ENCODE results near the gene PPM1M. TPM values are rescaled to one million over a fixed set of nuclear protein-coding genes. Genes with fewer than 3 reads are reported as not detected.
"Not testable (repeated sequence)": the region's sequence is repeated elsewhere in the genome, so short reads cannot be mapped to it uniquely, and the experiment has no call there.

PPM1M gene
- total RNA-seq, 2 experiments from 2014 or later, result 94.3 to 100 TPM

- Mint-ChIP-seq H3K27me3 (no peaks in the 10 kb centered on the region), H3K36me3 (ENCODE audit: low read depth) (peaks cover 58% of the 10 kb centered on the region), H3K4me1 (ENCODE audit: low read depth) (peaks cover 49% of the 10 kb centered on the region), H3K27ac (peak overlapping the region; percentile 96), H3K9me3 (no peaks in the 10 kb centered on the region), H3K4me3 (peak overlapping the region; percentile 99)
- ChIA-PET CTCF (interaction anchor here (0.9 to 10.1 kb wide), 14 partner anchors 11 to 297 kb away, joined by 3 to 93 read pairs (median 7); partner anchors contain the start of genes TLR9 and TWF2), POLR2A (interaction anchor here (0.8 to 31.0 kb wide), 12 partner anchors 9 to 288 kb away, joined by 3 to 949 read pairs (median 5); partner anchors contain the start of genes GLYCTK, PPM1M, RPL29 and TLR9)
- DNase-seq (no peak), ATAC-seq (no peak)
- intact Hi-C loops (cut with micrococcal nuclease), result loop anchor here (2.0 kb wide), 1 partner anchor 41 kb away; the partner anchor contains the start of gene TWF2
- TF ChIP-seq CTCF (IDR thresholded peaks at IDR 0.05), result no peak
Measured at GRCh38 chr3:52279596-52279995, 34.0 kb downstream of the PPM1M start.

DNA sequence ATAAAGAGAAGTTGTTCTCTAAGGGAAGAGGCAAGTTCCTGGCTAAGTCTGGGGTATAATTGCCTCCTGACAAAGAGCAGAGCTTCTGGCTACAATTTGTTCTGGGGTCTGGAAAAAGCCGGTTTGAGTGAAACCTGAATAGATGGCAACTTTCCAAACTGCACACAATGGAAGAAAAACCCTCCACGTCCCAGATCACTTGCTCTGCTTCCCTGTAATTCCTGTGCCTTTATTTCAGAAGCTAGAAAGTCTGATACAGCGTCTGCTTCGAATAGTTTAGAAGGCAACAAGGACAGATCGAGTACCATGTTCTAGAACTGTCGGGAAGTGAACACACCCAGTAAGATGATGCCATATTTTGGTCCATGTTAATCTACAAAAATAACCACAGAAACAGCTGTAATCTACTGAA is 34.5 kb downstream of the PPM1M start:
- no peaks in the 10 kb centered on the region for H3K27me3 Mint-ChIP-seq
- H3K27ac Mint-ChIP-seq, result peak overlapping the region; percentile 96
- DNase-seq, result no peak
- H3K4me1 Mint-ChIP-seq (ENCODE audit: low read depth), result peaks cover 51% of the 10 kb centered on the region
- H3K36me3 Mint-ChIP-seq (ENCODE audit: low read depth), result peaks cover 54% of the 10 kb centered on the region
- H3K4me3 Mint-ChIP-seq, result peak overlapping the region; percentile 99
- POLR2A ChIA-PET, result interaction anchor here (0.7 to 31.0 kb wide), 9 partner anchors 8 to 127 kb away, joined by 3 to 949 read pairs (median 5); partner anchors contain the start of genes GLYCTK, PPM1M, TLR9 and TWF2
- intact Hi-C loops (cut with micrococcal nuclease), result no loop called here
- no peak for TF ChIP-seq CTCF (IDR thresholded peaks at IDR 0.05)
- no peaks in the 10 kb centered on the region for H3K9me3 Mint-ChIP-seq
- no peak for ATAC-seq
- CTCF ChIA-PET, result interaction anchor here (0.9 to 10.1 kb wide), 10 partner anchors 10 to 60 kb away, joined by 3 to 93 read pairs (median 12); partner anchors contain the start of genes TLR9 and TWF2

DNA sequence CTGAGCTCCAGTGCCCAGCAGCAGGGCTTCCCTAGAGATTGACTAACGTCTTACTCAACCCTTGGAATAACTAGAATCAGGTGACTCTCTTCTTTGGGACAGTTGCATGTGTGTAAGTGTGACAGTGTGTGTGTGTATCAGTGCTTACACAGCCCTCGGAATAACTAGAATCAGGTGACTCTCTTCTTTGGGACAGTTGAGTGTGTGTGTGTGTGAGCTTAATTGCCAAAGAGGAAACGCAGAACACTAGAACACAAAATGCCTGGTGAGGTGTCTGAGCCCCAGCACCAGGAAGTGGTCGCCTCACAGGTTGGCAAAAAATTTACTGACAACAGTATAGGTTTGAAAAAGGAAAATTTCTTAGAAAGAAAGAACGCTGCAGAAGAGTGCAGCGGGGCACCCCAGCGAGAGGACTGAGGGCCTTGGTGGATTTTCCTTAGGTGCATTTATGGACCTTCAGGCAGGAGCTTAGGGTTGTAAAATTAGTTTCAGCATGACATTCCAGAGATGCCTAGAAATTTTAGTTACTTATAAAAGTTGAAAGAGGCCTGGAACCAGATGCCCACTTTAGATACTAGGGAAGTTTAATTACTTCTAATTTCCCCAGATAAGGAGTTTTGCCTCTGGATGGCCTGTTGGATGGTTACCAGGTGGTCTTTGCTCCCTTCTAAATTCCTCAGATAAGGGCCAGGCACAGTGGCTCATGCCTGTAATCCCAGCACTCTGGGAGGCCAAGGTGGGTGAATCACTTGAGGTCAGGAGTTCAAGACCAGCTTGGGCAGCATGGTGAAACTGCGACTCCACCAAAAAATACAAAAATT is 36.6 kb downstream of the PPM1M start:
- POLR2A ChIA-PET, result interaction anchor here (0.7 to 31.0 kb wide), 8 partner anchors 9 to 430 kb away, joined by 3 to 949 read pairs (median 4); partner anchors contain the start of genes NISCH, PPM1M, TLR9 and TWF2
- Mint-ChIP-seq H3K27me3 (no peaks in the 10 kb centered on the region), H3K4me1 (ENCODE audit: low read depth) (peaks cover 56% of the 10 kb centered on the region), H3K27ac (peak overlapping the region; percentile 80), H3K4me3 (peak overlapping the region; percentile 53), H3K36me3 (ENCODE audit: low read depth) (peaks cover 39% of the 10 kb centered on the region), H3K9me3 (no peaks in the 10 kb centered on the region)
- TF ChIP-seq CTCF (IDR thresholded peaks at IDR 0.05), result no peak
- intact Hi-C loops (cut with micrococcal nuclease), result no loop called here
- peak; percentile 70 for DNase-seq
- peak; percentile 13 for ATAC-seq
- CTCF ChIA-PET, result interaction anchor here (0.8 to 10.1 kb wide), 11 partner anchors 7 to 62 kb away, joined by 3 to 93 read pairs (median 5); partner anchors contain the start of gene TWF2

GRCh38 chr3:52283306-52283705 is 37.7 kb downstream of the PPM1M start:
- no peak for TF ChIP-seq CTCF (IDR thresholded peaks at IDR 0.05)
- Mint-ChIP-seq H3K27ac (peak overlapping the region; percentile 85), H3K4me1 (ENCODE audit: low read depth) (peaks cover 56% of the 10 kb centered on the region), H3K9me3 (no peaks in the 10 kb centered on the region), H3K36me3 (ENCODE audit: low read depth) (peaks cover 31% of the 10 kb centered on the region), H3K4me3 (no peak overlapping the region), H3K27me3 (no peaks in the 10 kb centered on the region)
- intact Hi-C loops (cut with micrococcal nuclease), result no loop called here
- ATAC-seq (no peak), DNase-seq (no peak)
- CTCF ChIA-PET, result interaction anchor here (1.6 to 18.7 kb wide), 6 partner anchors 12 to 63 kb away, joined by 5 to 264 read pairs (median 14); partner anchors contain the start of gene TWF2
- POLR2A ChIA-PET, result interaction anchor here (1.0 to 31.0 kb wide), 5 partner anchors 14 to 289 kb away, joined by 3 to 949 read pairs (median 4); partner anchors contain the start of genes PPM1M, TLR9 and TWF2

DNA sequence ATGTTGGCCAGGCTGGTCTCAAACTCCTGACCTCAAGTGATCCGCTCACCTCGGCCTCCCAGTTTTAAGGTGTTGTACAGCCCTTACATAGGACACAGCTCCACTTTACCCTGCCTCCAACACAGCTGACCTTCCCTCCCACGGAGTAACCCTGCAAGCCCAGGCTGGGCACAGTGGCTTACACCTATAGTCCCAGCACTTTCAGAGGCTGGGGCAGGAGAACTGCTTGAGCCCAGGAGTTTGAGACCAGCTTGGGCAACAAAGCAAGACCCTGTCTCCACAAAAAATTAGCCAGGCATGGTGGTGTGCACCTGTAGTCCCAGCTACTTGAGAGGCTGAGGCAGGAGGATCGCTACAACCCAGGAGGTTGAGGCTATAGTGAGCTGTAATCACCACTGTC is 38.5 kb downstream of the PPM1M start:
- H3K4me3 Mint-ChIP-seq; ATAC-seq; intact Hi-C loops (cut with micrococcal nuclease); H3K27me3 Mint-ChIP-seq; H3K9me3 Mint-ChIP-seq; DNase-seq: not testable (repeated sequence)
- H3K27ac Mint-ChIP-seq, result peak overlapping the region; percentile 85
- H3K36me3 Mint-ChIP-seq (ENCODE audit: low read depth), result peaks cover 30% of the 10 kb centered on the region
- CTCF ChIA-PET, result interaction anchor here (1.3 to 18.7 kb wide), 6 partner anchors 44 to 64 kb away, joined by 5 to 264 read pairs (median 12); partner anchors contain the start of gene TWF2
- POLR2A ChIA-PET, result interaction anchor here (1.0 to 31.0 kb wide), 5 partner anchors 14 to 290 kb away, joined by 3 to 949 read pairs (median 4); partner anchors contain the start of genes PPM1M, TLR9 and TWF2
- H3K4me1 Mint-ChIP-seq (ENCODE audit: low read depth), result peaks cover 62% of the 10 kb centered on the region

All from activated CD8-positive, alpha-beta T cell treated with anti-CD3 and anti-CD28 coated beads for 36 hours (primary cell).